ENCODE measurements around the gene PHC2. TPM values are rescaled to one million over a fixed set of nuclear protein-coding genes. Genes with fewer than 3 reads are reported as not detected.

The PHC2 gene
- total RNA-seq, 1 donor from 2014 or later: 31.3 TPM

GRCh38 chr1:33349778-33350610 lies 80.9 kb downstream of the PHC2 start:
- H3K9ac ChIP-seq (ENCODE audit: low read depth in 1 of 3, low read length in 3 of 3): peak overlapping the region; percentile 77 to 90 (median 88)
- H3K27me3 ChIP-seq (ENCODE audit: control insufficient read depth in 3 of 3, insufficient read depth in 3 of 3, low read length in 3 of 3): no peaks in the 10 kb centered on the region
- H3K4me1 ChIP-seq (ENCODE audit: control insufficient read depth in 3 of 3, insufficient read depth in 3 of 3, low read length in 3 of 3): peaks cover 30 to 43% (median 41%) of the 10 kb centered on the region in 3 donors
- peaks cover 6 to 17% (median 10%) of the 10 kb centered on the region in 3 donors for H3K36me3 ChIP-seq (ENCODE audit: control insufficient read depth in 3 of 3, insufficient read depth in 3 of 3, low read length in 3 of 3)
- H3K4me3 ChIP-seq (ENCODE audit: low read length in 3 of 3): peak overlapping the region; percentile 83 to 85 (median 84)
- H3K9me3 ChIP-seq (ENCODE audit: control insufficient read depth in 3 of 3, low read length in 3 of 3): no peaks in the 10 kb centered on the region
- H3K27ac ChIP-seq (ENCODE audit: low read depth, low read length): peak overlapping the region; percentile 85

DNA sequence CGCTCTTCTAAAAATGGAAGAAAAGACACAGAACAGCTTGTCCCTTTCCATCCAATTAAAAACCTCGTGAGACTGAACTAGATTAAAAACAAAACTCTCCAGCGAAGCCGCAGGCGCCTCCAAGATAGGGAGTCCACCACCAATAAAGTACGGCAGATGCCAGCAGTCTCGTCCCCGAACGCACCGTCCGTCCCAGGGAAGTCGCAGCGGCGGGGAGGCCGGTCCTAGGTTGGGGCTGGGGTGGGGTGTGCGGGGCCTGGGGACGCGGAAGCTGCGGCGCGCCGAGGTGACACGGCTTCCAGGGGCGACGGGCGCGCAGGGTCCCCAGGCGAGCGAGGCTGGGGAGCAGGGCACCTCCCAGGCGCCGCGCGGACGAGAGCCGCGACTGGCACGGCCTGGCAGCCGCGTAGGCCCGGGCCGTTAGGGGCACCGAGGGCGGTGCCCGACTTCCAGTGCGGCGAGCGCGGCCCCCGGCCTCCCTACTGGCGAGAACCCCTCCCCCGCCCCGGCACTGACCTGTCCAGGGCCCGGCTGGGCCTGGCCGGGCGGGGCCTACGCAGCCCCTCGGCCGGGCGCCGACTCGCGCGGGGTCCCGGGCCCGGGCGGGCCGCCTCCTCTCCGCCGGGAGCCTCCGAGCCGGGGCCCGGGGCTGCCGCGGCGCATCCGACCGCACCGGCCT lies 81.7 kb downstream of the PHC2 start:
- Histone ChIP-seq H3K27me3 (ENCODE audit: control insufficient read depth in 3 of 3, insufficient read depth in 3 of 3, low read length in 3 of 3) (no peaks in the 10 kb centered on the region), H3K27ac (ENCODE audit: low read depth, low read length) (peak overlapping the region; percentile 94), H3K9ac (ENCODE audit: low read depth in 1 of 3, low read length in 3 of 3) (peak overlapping the region; percentile 82 to 87 (median 85)), H3K36me3 (ENCODE audit: control insufficient read depth in 3 of 3, insufficient read depth in 3 of 3, low read length in 3 of 3) (peaks cover 2 to 10% (median 3%) of the 10 kb centered on the region in 3 donors), H3K4me1 (ENCODE audit: control insufficient read depth in 3 of 3, insufficient read depth in 3 of 3, low read length in 3 of 3) (peaks cover 37 to 50% (median 49%) of the 10 kb centered on the region in 3 donors), H3K9me3 (ENCODE audit: control insufficient read depth in 3 of 3, low read length in 3 of 3) (no peaks in the 10 kb centered on the region), H3K4me3 (ENCODE audit: low read length in 3 of 3) (peak overlapping the region; percentile 77 to 87 (median 80))

DNA sequence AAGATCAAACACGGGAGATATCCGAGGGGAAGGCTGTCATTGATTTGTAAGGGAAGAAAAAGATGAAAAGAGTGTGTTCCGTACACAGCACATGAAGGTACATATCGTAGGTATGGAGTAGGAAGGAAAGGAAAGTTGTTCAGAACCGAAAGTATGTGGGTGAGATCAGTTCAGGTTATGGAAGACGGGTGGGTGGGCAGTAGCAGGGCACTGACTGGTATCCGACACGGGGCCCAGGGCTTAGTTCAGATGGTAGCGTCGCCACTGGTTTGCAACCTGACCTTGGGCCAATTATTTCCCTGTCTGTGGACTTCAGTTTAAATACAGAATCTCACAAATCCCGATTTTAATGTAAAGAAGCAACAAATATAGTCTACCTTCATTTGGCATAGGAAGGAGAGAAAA lies 82.2 kb downstream of the PHC2 start:
- Histone ChIP-seq H3K27me3 (ENCODE audit: control insufficient read depth in 3 of 3, insufficient read depth in 3 of 3, low read length in 3 of 3) (no peaks in the 10 kb centered on the region), H3K4me1 (ENCODE audit: control insufficient read depth in 3 of 3, insufficient read depth in 3 of 3, low read length in 3 of 3) (peaks cover 43 to 56% (median 55%) of the 10 kb centered on the region in 3 donors), H3K36me3 (ENCODE audit: control insufficient read depth in 3 of 3, insufficient read depth in 3 of 3, low read length in 3 of 3) (peaks cover 0 to 6% (median 0%) of the 10 kb centered on the region in 3 donors), H3K27ac (ENCODE audit: low read depth, low read length) (peak overlapping the region; percentile 94), H3K9me3 (ENCODE audit: control insufficient read depth in 3 of 3, low read length in 3 of 3) (no peaks in the 10 kb centered on the region), H3K9ac (ENCODE audit: low read depth in 1 of 3, low read length in 3 of 3) (peak overlapping the region; percentile 82 to 87 (median 85)), H3K4me3 (ENCODE audit: low read length in 3 of 3) (peak overlapping the region; percentile 77 to 87 (median 80))

DNA sequence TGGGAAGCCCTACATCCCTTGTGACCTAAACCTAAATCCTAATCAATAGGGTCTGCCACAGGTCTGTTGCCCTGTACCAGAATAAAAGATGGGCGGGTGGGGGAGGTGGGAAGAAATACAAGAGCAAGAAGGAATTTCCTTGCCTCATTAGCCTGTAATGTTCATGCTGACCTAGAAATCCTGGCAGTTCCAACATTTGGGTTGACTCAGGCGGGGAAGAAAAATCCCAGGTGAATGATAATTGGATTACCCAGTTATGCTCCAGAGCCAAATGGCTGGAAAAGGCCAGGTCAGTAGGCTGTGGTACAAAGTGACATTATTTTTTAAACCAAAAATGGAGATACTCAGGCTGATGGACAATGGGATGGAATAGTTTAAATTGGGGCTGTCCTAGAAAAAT lies 82.7 kb downstream of the PHC2 start:
- peak overlapping the region; percentile 94 for H3K27ac ChIP-seq (ENCODE audit: low read depth, low read length)
- no peaks in the 10 kb centered on the region for H3K27me3 ChIP-seq (ENCODE audit: control insufficient read depth in 3 of 3, insufficient read depth in 3 of 3, low read length in 3 of 3)
- no peaks in the 10 kb centered on the region for H3K9me3 ChIP-seq (ENCODE audit: control insufficient read depth in 3 of 3, low read length in 3 of 3)
- H3K9ac ChIP-seq (ENCODE audit: low read depth in 1 of 3, low read length in 3 of 3): peak overlapping the region; percentile 82 to 87 (median 85)
- H3K4me1 ChIP-seq (ENCODE audit: control insufficient read depth in 3 of 3, insufficient read depth in 3 of 3, low read length in 3 of 3): peaks cover 47 to 60% (median 58%) of the 10 kb centered on the region in 3 donors
- peaks cover 0 to 5% (median 0%) of the 10 kb centered on the region in 3 donors for H3K36me3 ChIP-seq (ENCODE audit: control insufficient read depth in 3 of 3, insufficient read depth in 3 of 3, low read length in 3 of 3)
- H3K4me3 ChIP-seq (ENCODE audit: low read length in 3 of 3): peak overlapping the region; percentile 77 to 87 (median 80)

DNA sequence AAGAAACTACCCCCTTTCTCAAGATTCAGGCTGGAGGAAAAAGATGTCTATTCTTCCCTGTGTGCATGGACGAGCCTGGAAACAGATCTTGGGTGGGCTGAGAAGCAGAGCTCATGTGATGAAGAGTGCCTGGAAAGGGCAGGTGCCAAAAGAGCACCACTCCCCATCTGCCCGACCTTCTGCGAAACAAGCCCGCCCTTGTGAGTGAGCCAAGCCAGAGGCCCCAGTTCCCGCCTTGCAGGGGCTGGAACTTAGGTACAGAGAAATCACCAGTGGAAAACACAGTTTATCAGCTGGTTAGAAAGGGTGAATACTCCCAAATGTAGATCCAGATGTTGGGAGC lies 83.3 kb downstream of the PHC2 start:
- Histone ChIP-seq H3K27ac (ENCODE audit: low read depth, low read length) (peak overlapping the region; percentile 94), H3K9ac (ENCODE audit: low read depth in 1 of 3, low read length in 3 of 3) (peak overlapping the region; percentile 68 to 87 (median 82)), H3K36me3 (ENCODE audit: control insufficient read depth in 3 of 3, insufficient read depth in 3 of 3, low read length in 3 of 3) (peaks cover 0 to 7% (median 0%) of the 10 kb centered on the region in 3 donors), H3K4me1 (ENCODE audit: control insufficient read depth in 3 of 3, insufficient read depth in 3 of 3, low read length in 3 of 3) (peaks cover 52 to 65% (median 64%) of the 10 kb centered on the region in 3 donors), H3K27me3 (ENCODE audit: control insufficient read depth in 3 of 3, insufficient read depth in 3 of 3, low read length in 3 of 3) (no peaks in the 10 kb centered on the region), H3K4me3 (ENCODE audit: low read length in 3 of 3) (peak overlapping the region; percentile 48 to 80 (median 77)), H3K9me3 (ENCODE audit: control insufficient read depth in 3 of 3, low read length in 3 of 3) (no peaks in the 10 kb centered on the region)

DNA sequence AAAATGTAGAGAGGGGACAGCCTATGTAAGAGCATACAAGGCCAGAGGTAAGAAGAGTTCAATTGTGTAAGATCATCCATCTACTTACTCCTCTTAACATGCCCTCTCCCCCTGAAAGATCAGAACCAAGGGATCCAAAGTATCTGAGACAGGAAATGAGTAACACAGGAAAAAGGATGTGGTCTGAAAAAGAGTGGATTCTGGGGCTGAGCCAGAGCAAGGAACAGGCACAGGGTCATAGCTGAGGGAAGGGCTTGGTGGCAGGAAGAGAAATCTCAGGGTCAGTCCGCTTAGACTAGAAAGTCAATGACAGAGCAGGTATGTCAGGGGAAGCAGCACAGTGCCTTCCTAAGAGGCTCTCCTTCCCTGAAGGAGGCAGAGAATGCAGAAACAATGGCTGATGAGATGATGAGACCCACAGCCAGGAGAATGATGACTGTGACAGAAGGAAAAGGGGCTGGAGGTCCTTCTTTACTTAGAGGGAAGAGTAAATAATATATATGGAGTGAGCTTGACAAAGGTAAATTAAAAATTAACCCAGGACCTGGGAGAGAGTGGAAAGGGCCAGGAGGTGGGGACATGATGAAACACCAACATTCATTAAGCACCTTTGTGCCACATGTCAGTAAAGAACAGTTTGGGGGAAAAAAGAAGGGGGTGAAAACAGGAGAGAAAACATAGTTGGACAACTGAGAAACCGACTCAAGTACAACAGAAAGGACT lies 83.8 kb downstream of the PHC2 start:
- Histone ChIP-seq H3K36me3 (ENCODE audit: control insufficient read depth in 3 of 3, insufficient read depth in 3 of 3, low read length in 3 of 3) (peaks cover 0 to 6% (median 0%) of the 10 kb centered on the region in 3 donors), H3K4me3 (ENCODE audit: low read length in 3 of 3) (peak overlapping the region; percentile 59 to 80 (median 77)), H3K9ac (ENCODE audit: low read depth in 1 of 3, low read length in 3 of 3) (peak overlapping the region; percentile 68 to 87 (median 82)), H3K4me1 (ENCODE audit: control insufficient read depth in 3 of 3, insufficient read depth in 3 of 3, low read length in 3 of 3) (peaks cover 58 to 71% (median 69%) of the 10 kb centered on the region in 3 donors), H3K27me3 (ENCODE audit: control insufficient read depth in 3 of 3, insufficient read depth in 3 of 3, low read length in 3 of 3) (no peaks in the 10 kb centered on the region), H3K9me3 (ENCODE audit: control insufficient read depth in 3 of 3, low read length in 3 of 3) (no peaks in the 10 kb centered on the region), H3K27ac (ENCODE audit: low read depth, low read length) (peak overlapping the region; percentile 94)

GRCh38 chr1:33346533-33346926 lies 84.4 kb downstream of the PHC2 start:
- Histone ChIP-seq H3K9me3 (ENCODE audit: control insufficient read depth in 3 of 3, low read length in 3 of 3) (no peaks in the 10 kb centered on the region), H3K4me3 (ENCODE audit: low read length in 3 of 3) (peak overlapping the region; percentile 59 to 80 (median 77)), H3K9ac (ENCODE audit: low read depth in 1 of 3, low read length in 3 of 3) (peak overlapping the region; percentile 28 to 87 (median 47)), H3K27ac (ENCODE audit: low read depth, low read length) (peak overlapping the region; percentile 94), H3K36me3 (ENCODE audit: control insufficient read depth in 3 of 3, insufficient read depth in 3 of 3, low read length in 3 of 3) (peaks cover 0 to 8% (median 0%) of the 10 kb centered on the region in 3 donors), H3K27me3 (ENCODE audit: control insufficient read depth in 3 of 3, insufficient read depth in 3 of 3, low read length in 3 of 3) (no peaks in the 10 kb centered on the region), H3K4me1 (ENCODE audit: control insufficient read depth in 3 of 3, insufficient read depth in 3 of 3, low read length in 3 of 3) (peaks cover 63 to 76% (median 75%) of the 10 kb centered on the region in 3 donors)

DNA sequence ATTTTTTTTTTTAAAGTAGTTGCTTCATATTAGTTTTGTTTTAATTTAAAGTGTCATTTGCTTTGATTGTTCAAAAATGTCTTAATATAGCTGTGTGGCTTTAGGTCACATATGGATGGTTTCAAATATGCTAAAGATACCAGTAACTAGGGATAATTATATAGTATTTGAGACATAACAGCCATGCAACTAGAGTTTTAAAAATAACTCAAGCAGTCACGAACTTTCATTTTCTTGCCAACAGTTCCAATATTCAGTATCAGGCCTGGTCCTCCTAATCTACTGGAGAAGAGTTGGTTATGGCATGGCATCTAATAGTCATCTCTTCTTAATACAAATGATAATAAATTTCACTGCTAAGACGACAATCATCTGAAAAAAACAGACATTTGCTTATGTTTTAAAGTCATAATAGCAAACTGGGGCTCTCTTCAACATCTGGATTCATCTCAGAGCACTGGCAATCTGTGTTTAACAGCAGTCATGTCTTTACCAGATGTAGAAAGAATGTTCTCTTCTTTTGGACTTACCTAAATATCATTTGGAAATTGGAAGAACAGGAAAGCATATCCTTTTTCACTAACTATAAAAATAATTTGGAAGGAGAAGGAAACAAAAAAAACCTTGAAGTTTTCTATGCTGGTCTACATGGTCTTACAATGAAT lies 85.9 kb downstream of the PHC2 start:
- Histone ChIP-seq H3K36me3 (ENCODE audit: control insufficient read depth in 3 of 3, insufficient read depth in 3 of 3, low read length in 3 of 3) (peaks cover 0 to 8% (median 0%) of the 10 kb centered on the region in 3 donors), H3K4me3 (ENCODE audit: low read length in 3 of 3) (peak overlapping the region in 1 of 3 donors; percentile 6), H3K9ac (ENCODE audit: low read depth in 1 of 3, low read length in 3 of 3) (no peak overlapping the region), H3K27me3 (ENCODE audit: control insufficient read depth in 3 of 3, insufficient read depth in 3 of 3, low read length in 3 of 3) (no peaks in the 10 kb centered on the region), H3K27ac (ENCODE audit: low read depth, low read length) (peak overlapping the region; percentile 94), H3K4me1 (ENCODE audit: control insufficient read depth in 3 of 3, insufficient read depth in 3 of 3, low read length in 3 of 3) (peaks cover 74 to 85% (median 82%) of the 10 kb centered on the region in 3 donors), H3K9me3 (ENCODE audit: control insufficient read depth in 3 of 3, low read length in 3 of 3) (no peaks in the 10 kb centered on the region)

DNA sequence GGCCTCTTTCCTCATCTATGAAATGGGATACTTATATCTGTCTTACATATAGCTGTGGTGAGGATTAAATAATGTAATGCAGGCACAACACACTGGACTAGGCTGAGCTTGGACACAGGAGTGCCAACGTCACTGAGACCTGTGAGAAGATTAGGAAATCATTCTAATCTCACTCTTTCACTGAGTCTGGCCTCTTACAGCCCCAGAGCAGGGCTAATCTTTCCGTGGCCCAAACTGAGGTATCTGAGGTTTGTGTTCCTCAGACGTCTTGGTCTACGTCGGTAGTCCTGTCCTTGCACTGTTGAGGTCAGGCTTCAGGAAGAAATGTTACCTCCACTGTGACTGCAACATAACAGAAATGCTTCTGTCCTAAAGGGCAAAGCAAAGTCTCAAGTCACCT lies 87.4 kb downstream of the PHC2 start:
- peaks cover 0 to 8% (median 0%) of the 10 kb centered on the region in 3 donors for H3K36me3 ChIP-seq (ENCODE audit: control insufficient read depth in 3 of 3, insufficient read depth in 3 of 3, low read length in 3 of 3)
- no peaks in the 10 kb centered on the region for H3K9me3 ChIP-seq (ENCODE audit: control insufficient read depth in 3 of 3, low read length in 3 of 3)
- no peaks in the 10 kb centered on the region for H3K27me3 ChIP-seq (ENCODE audit: control insufficient read depth in 3 of 3, insufficient read depth in 3 of 3, low read length in 3 of 3)
- peak overlapping the region; percentile 94 for H3K27ac ChIP-seq (ENCODE audit: low read depth, low read length)
- H3K9ac ChIP-seq (ENCODE audit: low read depth in 1 of 3, low read length in 3 of 3): peak overlapping the region in 1 of 3 donors; percentile 40
- peaks cover 88 to 96% (median 94%) of the 10 kb centered on the region in 3 donors for H3K4me1 ChIP-seq (ENCODE audit: control insufficient read depth in 3 of 3, insufficient read depth in 3 of 3, low read length in 3 of 3)
- H3K4me3 ChIP-seq (ENCODE audit: low read length in 3 of 3): peak overlapping the region in 1 of 3 donors; percentile 23
